HepG2 (cell line): ENCODE results near the gene CHST14. TPM values are rescaled to one million over a fixed set of nuclear protein-coding genes. Genes with fewer than 3 reads are reported as not detected.

ENCODE experiments used
- ATAC-seq: fragments of 200-7000 bp; cut with Tn5 transposase; 3 replicates; pipeline ENCODE4 v1.9.1; 2020; ENCODE audit warnings: mild to moderate bottlenecking, moderate library complexity
- BruUV-seq: library from RNA; stranded (reverse); fragments of 400-500 nt; replicated peaks from 2 replicates; lab custom pipeline; 2021; lab: Mats Ljungman, UMichigan
- CTCF ChIA-PET: fragments of 300-600 bp; formaldehyde crosslinking; extraction: SDS; loops from one replicate; lab custom pipeline; 2021; ENCODE audit warnings: low total read pairs, inconsistent platforms, low intra/inter-chr PET ratio; lab: Yijun Ruan, JAX
- POLR2A ChIA-PET: fragments of 350-600 bp; sonication (Branson Sonifier 250); formaldehyde crosslinking; loops from one replicate; lab custom pipeline; 2020; ENCODE audit warnings: antibody characterized with exemption, inconsistent platforms; lab: Yijun Ruan, JAX
- DNase-seq: peaks from one replicate; pipeline ENCODE4 v3.0.0-alpha.2; 2015; ENCODE audit warnings: low spot score
- FAIRE-seq: peaks from 3 replicates; lab custom pipeline; 2011; peaks lifted over from hg19 to GRCh38; lab: Jason Lieb, UNC
- H2AFZ ChIP-seq: one replicate; pipeline ENCODE4 v1.6.1; 2011; ENCODE audit warnings: low read length, inconsistent platforms
- H3K27ac ChIP-seq: fragments of 300-600 bp; 3 replicates; pipeline ENCODE4 v1.8.0; 2011; ENCODE audit warnings: mixed run types, mild to moderate bottlenecking, mixed read lengths, low read length, inconsistent platforms; ENCODE audit not compliant: insufficient read depth; ENCODE audit errors: extremely low read length
- H3K27me3 ChIP-seq, 2 experiments: fragments of 200-600 bp in 1 of 2; 2 replicates in 1 of 2; 3 replicates in 1 of 2; pipeline versions ENCODE4 v1.6.0 to v1.8.0; 2011; ENCODE audit warnings: low read length in 2 of 2, mild to moderate bottlenecking in 2 of 2, moderate library complexity in 2 of 2, inconsistent platforms in 1 of 2; ENCODE audit not compliant: insufficient read depth in 2 of 2, control insufficient read depth in 1 of 2
- H3K36me3 ChIP-seq, 2 experiments: fragments of 200-600 bp in 1 of 2; replicated peaks in 1 of 2; 2 replicates in 1 of 2; 3 replicates in 1 of 2; pipeline versions ENCODE4 v1.5.1 to v1.8.0; 2011; ENCODE audit warnings: low read length in 2 of 2, inconsistent platforms in 1 of 2; ENCODE audit not compliant: insufficient read depth in 2 of 2, control insufficient read depth in 1 of 2
- H3K4me1 ChIP-seq: 2 replicates; pipeline ENCODE4 v1.5.1; 2012; ENCODE audit warnings: low read length, inconsistent platforms; ENCODE audit not compliant: insufficient read depth
- H3K4me2 ChIP-seq: 2 replicates; pipeline ENCODE4 v1.6.0; 2011; ENCODE audit warnings: low read depth, low read length, inconsistent platforms
- H3K4me3 ChIP-seq, 3 experiments: fragments of 200-600 bp in 1 of 3; sonication (generic), shearing (Covaris generic) in 1 of 3; replicated peaks in 1 of 3; 2 replicates each; pipeline ENCODE4 v1.5.1; 2011 to 2016; ENCODE audit warnings: low read length in 3 of 3, inconsistent platforms in 2 of 3, low read depth in 2 of 3, mild to moderate bottlenecking in 2 of 3, control low read depth in 1 of 3, mixed read lengths in 1 of 3; ENCODE audit not compliant: insufficient read depth in 1 of 3
- H3K79me2 ChIP-seq: one replicate; pipeline ENCODE4 v1.6.1; 2011; ENCODE audit warnings: low read length, inconsistent platforms; ENCODE audit not compliant: insufficient read depth
- H3K9ac ChIP-seq: 2 replicates; pipeline ENCODE4 v1.6.0; 2011; ENCODE audit warnings: mild to moderate bottlenecking, low read depth, low read length, inconsistent platforms; ENCODE audit not compliant: insufficient read depth
- H3K9me3 ChIP-seq: 2 replicates; pipeline ENCODE4 v1.5.1; 2012; ENCODE audit warnings: mild to moderate bottlenecking, low read length
- H4K20me1 ChIP-seq: 2 replicates; pipeline ENCODE4 v1.6.0; 2011; ENCODE audit warnings: inconsistent platforms, mild to moderate bottlenecking, low read length, moderate library complexity; ENCODE audit not compliant: insufficient read depth
- CEBPB ChIP-seq: IDR thresholded peaks from 2 replicates; pipeline ENCODE4 v1.6.1; 2011; ENCODE audit warnings: low read depth, low read length, improper control_type of control experiment, borderline replicate concordance
- HOXA7 ChIP-seq: sonication (generic); formaldehyde crosslinking; IDR thresholded peaks from 2 replicates; pipeline ENCODE4 v1.8.1; 2022; ENCODE audit warnings: mild to moderate bottlenecking, missing genetic modification reagents, moderate library complexity
- KLF11 ChIP-seq: IDR thresholded peaks from 2 replicates; pipeline ENCODE4 v1.6.1; 2016; ENCODE audit warnings: missing compliant biosample characterization
- KLF9 ChIP-seq: IDR thresholded peaks from 2 replicates; pipeline ENCODE4 v1.6.1; 2016; ENCODE audit warnings: low read depth
- NRL ChIP-seq: sonication (generic); formaldehyde crosslinking; IDR thresholded peaks from 2 replicates; pipeline ENCODE4 v1.5.0; 2020; ENCODE audit warnings: missing genetic modification reagents, mild to moderate bottlenecking, moderate library complexity, borderline replicate concordance
- RXRA ChIP-seq: sonication (generic); formaldehyde crosslinking; IDR thresholded peaks from 2 replicates; pipeline ENCODE4 v1.5.1; 2020; ENCODE audit warnings: missing genetic modification reagents
- ZNF343 ChIP-seq: sonication (generic); formaldehyde crosslinking; IDR thresholded peaks from 2 replicates; pipeline ENCODE4 v1.4.0; 2020; ENCODE audit warnings: mild to moderate bottlenecking, missing genetic modification reagents
- ZNF430 ChIP-seq: sonication (generic); formaldehyde crosslinking; IDR thresholded peaks from 2 replicates; pipeline ENCODE4 v1.9.0; 2021; ENCODE audit warnings: mild to moderate bottlenecking, missing genetic modification reagents
- ZNF790 ChIP-seq: sonication (generic); formaldehyde crosslinking; IDR thresholded peaks from 2 replicates; pipeline ENCODE4 v1.8.0; 2022; ENCODE audit warnings: missing genetic modification reagents, mild to moderate bottlenecking, borderline replicate concordance
- WGBS: methylation state at CpG from one replicate; pipeline ENCODE4 v1.1.6; 2017; ENCODE audit warnings: low lambda C conversion rate; 5-methylcytosine and 5-hydroxymethylcytosine counted together
- in situ Hi-C: cut with HindIII; loops from 2 replicates; pipeline ENCODE4 v1.10.0; 2017; ENCODE audit warnings: low pct_unique_long_range_greater_than_20kb; ENCODE audit not compliant: extremely low pct_ligation_motif_present
- intact Hi-C: fragments of 100-400 bp; cut with micrococcal nuclease; formaldehyde crosslinking; loops from one replicate; pipeline ENCODE4 v1.10.0; 2022; ENCODE audit not compliant: unreplicated experiment
- polyA plus RNA-seq, 8 experiments: library from polyadenylated mRNA; depleted of rRNA in 3 of 8; stranded (reverse) in 7 of 8; unstranded in 1 of 8; fragments of >200 nt; fragmentation: Illumina TruSeq in 4 of 8; extraction: Trizol in 4 of 8; gene quantifications; 2 replicates each; pipeline versions ENCODE4 v1.2.1 to v1.2.3, GENCODE V29; 2011 to 2016; ENCODE audit warnings: low read depth in 4 of 8, missing spikeins in 1 of 8, mixed read lengths in 1 of 8; ENCODE audit not compliant: insufficient read depth in 1 of 8
- total RNA-seq, 5 experiments: library from RNA; depleted of rRNA; stranded (reverse); fragments of >200 nt; fragmentation: Illumina TruSeq; extraction: Trizol; gene quantifications; 2 replicates each; pipeline ENCODE4 v1.2.3, GENCODE V29; 2016; ENCODE audit warnings: low read depth in 1 of 5
- TF ChIP-seq, protein P1 (sequence below): sonication (generic); formaldehyde crosslinking; IDR thresholded peaks from 2 replicates; pipeline ENCODE4 v1.4.0; 2020; ENCODE audit warnings: missing genetic modification reagents
- TF ChIP-seq, protein P2 (sequence below): sonication (generic); formaldehyde crosslinking; IDR thresholded peaks from 2 replicates; pipeline ENCODE4 v1.5.0; 2020; ENCODE audit warnings: missing genetic modification reagents, mild to moderate bottlenecking, borderline replicate concordance

The CHST14 gene
- total and polyA plus RNA-seq, 2 of the 13 experiments (the other 11 are each of a cell fraction or from before 2014, with no cell fraction given): 8.9 to 12.4 TPM

DNA sequence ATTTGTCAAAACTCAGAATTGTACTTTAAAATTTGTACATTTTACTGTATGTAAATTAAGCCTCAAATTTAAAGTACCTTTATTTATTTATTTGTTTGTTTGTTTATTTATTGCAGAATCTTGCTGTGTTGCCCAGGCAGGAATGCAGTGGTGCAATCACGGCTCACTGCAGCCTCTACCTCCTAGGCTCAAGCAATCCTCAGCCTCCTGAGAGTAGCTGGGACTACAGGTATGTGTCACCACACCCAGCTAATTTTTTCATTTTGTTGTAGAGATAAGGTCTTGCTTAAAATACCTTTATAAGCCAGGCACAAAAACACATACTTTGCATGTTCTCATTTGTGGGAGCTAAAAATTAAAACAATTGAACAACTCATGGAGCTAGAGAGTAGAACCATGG, 37.4 kb downstream of the CHST14 start:
- CTCF ChIA-PET: no interaction called here
- 7% methylated on average over 1 of the region's 1 CpG for WGBS
- H3K27ac ChIP-seq: no peak overlapping the region
- POLR2A ChIA-PET: no interaction called here
- H2AFZ ChIP-seq: no peak overlapping the region
- FAIRE-seq (no peak), DNase-seq (no peak), ATAC-seq (no peak)
- H4K20me1 ChIP-seq: no peaks in the 10 kb centered on the region
- no TSS peak for BruUV-seq
- no peak overlapping the region for H3K4me2 ChIP-seq
- TF ChIP-seq ZNF430: no peak
- no peak for TF ChIP-seq HOXA7 (CRISPR knock-in tag)
- TF ChIP-seq ZNF790 (CRISPR knock-in tag): no peak
- no peak for TF ChIP-seq NRL (CRISPR knock-in tag)
- TF ChIP-seq KLF9 (CRISPR knock-in tag): no peak
- TF ChIP-seq RXRA: no peak
- no peak for TF ChIP-seq ZNF343 (CRISPR knock-in tag)
- no peaks in the 10 kb centered on the region for H3K36me3 ChIP-seq
- H3K27me3 ChIP-seq: peaks cover 4 to 25% of the 10 kb centered on the region in 2 experiments; a peak in 4 of 5 replicates
- no peaks in the 10 kb centered on the region for H3K79me2 ChIP-seq
- H3K4me3 ChIP-seq: no peak overlapping the region
- intact Hi-C loops: loop anchor here (5.0 kb wide), 2 partner anchors 36 to 66 kb away; partner anchors contain the start of genes BAHD1 and CHST14
- peaks cover 28% of the 10 kb centered on the region for H3K4me1 ChIP-seq
- no peaks in the 10 kb centered on the region for H3K9me3 ChIP-seq
- H3K9ac ChIP-seq: no peak overlapping the region
- in situ Hi-C loops: no loop called here

DNA sequence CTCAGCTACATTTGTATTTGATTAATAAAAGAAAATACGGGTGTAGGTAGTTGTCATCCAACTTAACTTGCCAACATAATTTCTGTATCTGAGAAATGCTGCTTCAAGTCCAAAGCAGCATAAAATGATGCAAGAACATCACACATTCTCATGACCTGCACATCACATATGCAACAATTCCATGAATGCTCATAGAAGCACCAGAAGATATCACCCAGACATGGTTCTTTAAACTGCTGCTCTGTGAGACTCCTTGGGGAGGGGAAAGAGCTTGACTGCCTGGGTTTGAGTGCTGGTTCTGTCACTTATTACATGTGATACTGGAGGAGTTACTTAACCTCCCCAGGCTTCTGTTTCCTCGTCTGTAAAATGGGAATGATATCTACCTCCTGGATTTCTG, 39.4 kb downstream of the CHST14 start:
- Histone ChIP-seq H3K27me3 (peaks cover 4 to 25% of the 10 kb centered on the region in 2 experiments; a peak in 4 of 5 replicates), H3K4me1 (peaks cover 28% of the 10 kb centered on the region), H3K79me2 (no peaks in the 10 kb centered on the region), H3K36me3 (no peaks in the 10 kb centered on the region), H3K9me3 (no peaks in the 10 kb centered on the region), H4K20me1 (no peaks in the 10 kb centered on the region), H3K4me3 (no peak overlapping the region), H3K9ac (no peak overlapping the region), H2AFZ (no peak overlapping the region), H3K27ac (no peak overlapping the region), H3K4me2 (no peak overlapping the region)
- intact Hi-C loops (no loop called here), in situ Hi-C loops (loop anchor here (5.0 kb wide), 1 partner anchor 68 kb away; the partner anchor contains the start of gene BAHD1)
- WGBS: 10% methylated on average over 2 of the region's 2 CpGs
- no peak for FAIRE-seq
- BruUV-seq: no TSS peak
- POLR2A ChIA-PET: no interaction called here
- no peak for DNase-seq
- ATAC-seq: no peak
- CTCF ChIA-PET: no interaction called here
- TF ChIP-seq, protein P1, sequence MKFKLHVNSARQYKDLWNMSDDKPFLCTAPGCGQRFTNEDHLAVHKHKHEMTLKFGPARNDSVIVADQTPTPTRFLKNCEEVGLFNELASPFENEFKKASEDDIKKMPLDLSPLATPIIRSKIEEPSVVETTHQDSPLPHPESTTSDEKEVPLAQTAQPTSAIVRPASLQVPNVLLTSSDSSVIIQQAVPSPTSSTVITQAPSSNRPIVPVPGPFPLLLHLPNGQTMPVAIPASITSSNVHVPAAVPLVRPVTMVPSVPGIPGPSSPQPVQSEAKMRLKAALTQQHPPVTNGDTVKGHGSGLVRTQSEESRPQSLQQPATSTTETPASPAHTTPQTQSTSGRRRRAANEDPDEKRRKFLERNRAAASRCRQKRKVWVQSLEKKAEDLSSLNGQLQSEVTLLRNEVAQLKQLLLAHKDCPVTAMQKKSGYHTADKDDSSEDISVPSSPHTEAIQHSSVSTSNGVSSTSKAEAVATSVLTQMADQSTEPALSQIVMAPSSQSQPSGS (CRISPR knock-in tag): no peak
- TF ChIP-seq KLF11 (no peak), CEBPB (peak; percentile 31; the same call in 1 of the 2 replicates)
- TF ChIP-seq, protein P2, sequence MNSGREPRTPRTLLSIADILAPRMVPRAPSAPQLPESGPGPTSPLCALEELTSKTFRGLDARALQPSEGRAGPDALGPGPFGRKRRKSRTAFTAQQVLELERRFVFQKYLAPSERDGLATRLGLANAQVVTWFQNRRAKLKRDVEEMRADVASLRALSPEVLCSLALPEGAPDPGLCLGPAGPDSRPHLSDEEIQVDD (CRISPR knock-in tag): no peak
